ENCODE measurements around the gene PLEKHF1.
A peak's percentile ranks its signal among the peaks of the same experiment; 100 is the strongest.

The PLEKHF1 gene

DNA sequence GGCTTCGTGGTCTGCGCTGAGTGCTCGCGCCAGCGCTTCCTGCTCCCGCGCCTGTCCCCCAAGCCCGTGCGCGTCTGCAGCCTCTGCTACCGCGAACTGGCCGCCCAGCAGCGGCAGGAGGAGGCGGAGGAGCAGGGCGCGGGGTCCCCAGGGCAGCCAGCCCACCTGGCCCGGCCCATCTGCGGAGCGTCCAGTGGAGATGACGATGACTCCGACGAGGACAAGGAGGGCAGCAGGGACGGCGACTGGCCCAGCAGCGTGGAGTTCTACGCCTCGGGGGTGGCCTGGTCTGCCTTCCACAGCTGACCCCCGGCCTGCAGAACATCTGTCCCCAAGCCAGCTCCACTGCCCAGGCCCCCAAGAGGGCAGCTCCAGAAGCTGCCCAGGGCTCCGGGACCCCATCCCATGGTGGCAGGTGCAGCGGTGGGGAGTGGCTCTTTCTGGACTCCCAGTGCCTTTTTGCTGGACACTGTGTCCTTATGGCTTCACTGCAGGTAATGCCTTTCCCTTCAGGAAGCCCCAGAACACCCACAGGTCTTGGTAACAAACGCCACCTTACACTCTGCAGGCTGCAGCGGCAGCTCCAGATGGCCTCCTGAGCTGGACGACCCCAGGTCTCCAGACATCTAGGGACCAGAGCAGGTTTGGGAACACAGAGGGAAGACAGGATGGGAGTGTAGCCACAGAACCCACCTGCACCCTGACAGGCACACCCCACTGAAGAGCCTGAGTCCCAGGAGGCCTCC, 9.3 kb downstream of the PLEKHF1 start:
- Histone ChIP-seq H3K27ac (peak overlapping the region in 6 of 21 experiments; percentile 29 to 95 (median 74)), H3K4me3 (no peak overlapping the region)

DNA sequence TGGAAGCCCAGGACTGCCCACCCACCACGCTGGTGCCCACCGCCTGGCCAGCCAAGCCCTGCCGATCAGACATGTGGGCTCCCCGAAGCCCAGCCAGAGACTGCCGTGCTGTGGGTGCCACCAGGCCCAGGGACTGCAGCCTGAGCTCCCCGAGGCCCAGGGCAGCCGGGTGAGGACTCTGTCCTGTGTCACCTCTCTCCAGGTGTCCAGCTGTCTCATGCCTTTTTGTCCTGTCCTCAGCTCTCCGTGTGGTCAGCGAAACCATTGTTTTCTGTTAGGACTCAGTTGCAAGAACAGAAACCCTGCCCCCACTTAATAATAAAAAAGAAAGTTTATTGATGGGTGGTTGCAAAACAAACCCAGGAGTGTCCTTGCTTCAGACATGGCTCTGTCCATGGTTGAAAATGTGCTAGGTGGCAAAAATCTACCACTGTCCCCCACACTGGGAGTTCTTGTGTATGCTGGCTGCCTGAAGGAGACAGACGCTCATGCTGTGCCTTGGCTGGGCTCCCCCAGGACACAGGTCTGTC, 9.9 kb downstream of the PLEKHF1 start:
- peak overlapping the region in 7 of 21 experiments; percentile 29 to 95 (median 61) for H3K27ac ChIP-seq
- H3K4me3 ChIP-seq = no peak overlapping the region

DNA sequence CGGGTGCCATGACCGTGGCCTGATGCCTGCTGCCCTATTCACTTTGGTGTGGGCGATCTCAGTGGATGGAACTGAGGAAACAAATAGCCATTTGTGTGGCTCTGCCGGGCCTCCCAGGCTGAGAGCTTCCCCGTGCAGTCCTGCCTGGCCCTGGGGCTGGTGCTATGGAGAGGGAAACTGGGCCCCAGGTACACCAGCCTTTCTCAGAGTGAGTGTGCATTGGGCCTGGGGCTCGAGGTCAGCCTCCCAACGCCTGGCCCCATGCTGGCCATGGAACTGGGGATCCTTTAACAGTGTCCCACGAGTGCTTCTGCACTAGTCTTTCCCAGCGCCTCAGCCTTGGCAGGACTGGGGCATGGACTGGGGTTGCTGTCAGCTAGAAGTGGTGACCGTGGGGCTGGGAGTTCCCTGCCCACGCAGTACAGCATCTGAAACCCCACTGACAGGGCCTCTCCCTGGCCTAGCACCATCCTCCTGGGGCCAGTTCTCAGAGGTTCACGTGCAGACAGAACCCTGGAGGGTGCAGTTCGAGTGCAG, 10.5 kb downstream of the PLEKHF1 start:
- no peak overlapping the region for H3K4me3 ChIP-seq
- peak overlapping the region in 9 of 21 experiments; percentile 1 to 95 (median 51) for H3K27ac ChIP-seq

DNA sequence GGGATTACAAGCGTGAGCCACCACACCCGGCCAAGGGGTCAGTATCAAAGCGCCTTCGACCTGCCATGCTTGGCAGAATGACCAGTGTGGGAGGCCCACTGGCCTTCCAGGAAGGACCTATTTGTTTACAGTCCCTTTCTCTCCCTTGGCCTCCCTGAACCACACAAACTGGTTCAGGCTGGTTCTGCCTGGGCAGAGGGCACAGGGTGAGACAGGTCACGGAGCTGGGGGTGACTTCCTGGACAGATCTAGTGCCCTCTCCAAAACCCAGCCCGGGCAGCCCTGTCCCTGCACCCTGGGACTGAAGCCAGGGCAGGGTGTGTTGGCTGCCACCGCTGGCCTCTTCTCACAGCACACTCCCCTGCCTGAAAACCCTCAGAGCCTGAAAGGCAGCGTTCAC, 11.3 kb downstream of the PLEKHF1 start:
- Histone ChIP-seq H3K4me3 (no peak overlapping the region), H3K27ac (peak overlapping the region in 13 of 21 experiments; percentile 1 to 95 (median 36))

DNA sequence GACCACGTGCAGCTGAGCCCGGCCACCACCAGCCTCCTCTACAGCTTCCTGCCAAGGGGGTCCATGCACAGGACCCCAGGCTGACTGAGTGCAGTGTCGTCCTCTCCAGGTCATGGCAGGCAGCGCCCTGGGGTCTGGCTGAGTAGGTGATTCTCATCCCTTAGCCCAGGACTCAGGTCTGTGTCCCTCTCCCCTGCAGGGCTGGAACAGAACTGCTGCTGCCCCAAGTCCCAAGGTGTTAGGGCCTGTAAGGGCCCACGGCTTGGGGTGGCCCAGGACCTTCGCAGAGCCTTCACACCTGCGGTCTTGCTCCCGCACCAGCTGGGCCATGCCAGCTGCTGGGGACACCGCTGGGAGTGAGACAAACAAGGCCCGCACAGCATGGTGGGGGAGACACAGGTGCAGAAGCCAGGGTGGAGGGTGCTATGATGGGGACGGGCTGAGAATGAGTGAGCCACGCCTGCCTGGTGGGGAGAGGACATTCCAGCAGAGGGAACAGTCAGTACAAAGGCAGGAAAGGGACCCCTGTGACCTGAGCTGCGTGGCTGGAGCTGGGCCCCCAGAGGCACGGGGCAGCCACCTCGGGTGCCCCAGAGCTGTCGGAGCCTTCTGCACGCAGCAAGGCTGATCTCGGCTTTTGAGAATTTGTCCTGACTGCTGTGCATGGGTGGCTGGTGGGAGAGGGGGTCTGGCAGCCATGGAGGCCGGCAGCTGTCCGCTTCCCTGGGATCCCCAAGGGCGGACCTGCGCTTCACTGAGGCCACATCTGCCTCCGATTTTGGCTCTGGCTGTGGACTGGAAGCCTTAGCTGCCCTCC, 11.9 kb downstream of the PLEKHF1 start:
- Histone ChIP-seq H3K4me3 (no peak overlapping the region), H3K27ac (peak overlapping the region in 13 of 21 experiments; percentile 1 to 95 (median 34))

DNA sequence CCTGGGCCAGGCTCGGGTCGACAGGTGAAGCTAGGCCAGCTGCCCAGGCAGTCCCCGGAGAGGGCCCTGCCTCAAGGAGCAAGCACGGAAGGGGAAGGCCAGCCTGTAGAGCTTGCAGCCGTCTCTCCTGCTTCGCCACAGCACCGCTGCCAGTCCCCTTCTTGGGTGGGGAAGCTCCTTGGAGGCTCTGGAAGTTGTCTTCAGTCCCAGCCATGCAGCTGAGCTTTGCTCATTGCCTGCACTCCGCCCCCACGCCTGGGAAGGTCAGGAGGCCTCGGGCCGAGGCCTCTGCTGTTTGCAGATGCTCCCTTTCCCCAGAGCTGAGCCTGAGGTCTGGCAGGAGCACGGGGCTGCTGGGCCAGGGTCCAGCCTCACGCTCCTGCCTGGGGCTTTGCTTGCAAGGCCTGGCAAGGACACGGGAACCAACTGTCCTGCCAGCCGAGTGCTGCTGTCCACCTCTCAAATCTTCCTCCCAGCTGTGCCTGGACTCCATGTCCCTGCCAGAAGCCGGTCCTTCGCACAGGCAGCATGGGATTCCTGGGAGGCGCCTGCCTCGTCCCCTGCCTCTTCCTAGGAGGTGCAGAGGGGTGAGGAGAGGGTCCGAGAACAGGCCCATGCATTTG, 13.3 kb downstream of the PLEKHF1 start:
- peak overlapping the region in 8 of 21 experiments; percentile 2 to 95 (median 34) for H3K27ac ChIP-seq
- H3K4me3 ChIP-seq = no peak overlapping the region

DNA sequence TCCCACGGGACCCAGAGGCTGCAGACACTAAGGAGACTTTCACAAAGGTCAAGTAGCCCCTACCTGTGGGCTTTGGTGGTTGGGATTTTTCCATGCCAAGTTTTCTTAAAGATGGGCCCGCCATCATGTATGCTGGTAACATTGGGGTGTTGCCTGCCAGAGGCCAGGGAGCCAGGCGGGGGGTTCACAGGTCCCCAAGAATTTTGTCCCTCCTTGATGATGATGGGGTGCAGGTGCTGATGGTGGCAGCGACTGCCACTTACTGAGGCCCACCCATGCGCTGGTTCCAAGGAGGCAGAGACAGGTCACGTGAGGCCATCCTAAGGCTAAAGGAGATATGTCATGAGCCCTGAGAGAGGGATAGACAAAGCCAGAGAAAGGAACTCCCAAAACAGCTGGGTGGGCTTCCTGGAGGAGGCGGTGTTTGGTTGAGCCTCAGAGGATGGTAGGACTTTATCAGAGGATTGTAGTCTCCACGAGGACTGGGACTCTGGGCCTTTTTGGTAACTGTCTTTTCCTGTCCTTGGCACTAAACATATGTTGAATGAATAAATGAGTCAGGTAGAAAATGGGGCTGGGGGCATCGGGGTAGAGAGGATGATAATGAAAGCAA, 14.4 kb downstream of the PLEKHF1 start:
- Histone ChIP-seq H3K4me3 (no peak overlapping the region), H3K27ac (peak overlapping the region in 15 of 21 experiments; percentile 23 to 95 (median 67))

DNA sequence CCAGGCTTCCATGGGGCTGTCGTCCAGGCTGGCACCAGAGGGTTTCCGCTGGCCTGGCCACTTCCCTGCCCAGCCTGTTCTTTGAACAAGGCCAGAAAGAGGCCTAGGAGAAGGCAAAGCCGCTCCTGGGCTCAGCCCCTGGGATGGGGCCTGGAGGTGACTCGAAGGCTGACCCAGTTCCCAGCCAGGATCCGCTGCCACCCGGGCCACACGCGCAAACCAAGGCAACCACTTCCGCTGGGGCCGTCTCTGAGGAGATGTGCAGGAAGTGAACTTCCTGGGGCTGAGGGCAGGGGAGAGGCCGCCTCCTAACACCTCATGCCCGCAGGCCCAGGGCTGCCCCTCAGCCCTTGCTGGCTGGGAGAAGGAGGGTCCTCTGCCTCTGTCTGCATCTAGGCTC, 15.2 kb downstream of the PLEKHF1 start:
- no peak overlapping the region for H3K4me3 ChIP-seq
- peak overlapping the region in 18 of 21 experiments; percentile 23 to 95 (median 64) for H3K27ac ChIP-seq

DNA sequence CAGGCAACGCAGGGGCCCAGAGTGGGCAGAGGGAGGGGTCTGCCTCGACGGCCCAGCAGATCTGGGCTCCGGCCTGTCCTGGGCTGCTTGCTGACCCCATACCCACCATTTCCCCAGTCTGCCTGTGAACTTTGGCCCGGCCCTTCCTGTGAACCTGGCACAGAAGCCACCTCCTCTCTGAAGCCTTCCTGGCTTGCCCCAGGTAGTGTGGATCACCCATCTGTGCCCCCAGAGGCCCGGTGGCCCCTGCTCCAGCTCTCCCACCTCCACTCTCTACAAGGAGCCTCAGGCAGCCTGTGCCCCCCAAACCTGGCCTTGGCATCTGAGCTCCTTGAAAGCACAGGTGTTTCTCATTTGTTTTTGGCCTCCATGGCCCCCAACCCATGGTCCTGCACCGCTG, 15.7 kb downstream of the PLEKHF1 start:
- no peak overlapping the region for H3K4me3 ChIP-seq
- peak overlapping the region in 17 of 21 experiments; percentile 34 to 95 (median 66) for H3K27ac ChIP-seq

DNA sequence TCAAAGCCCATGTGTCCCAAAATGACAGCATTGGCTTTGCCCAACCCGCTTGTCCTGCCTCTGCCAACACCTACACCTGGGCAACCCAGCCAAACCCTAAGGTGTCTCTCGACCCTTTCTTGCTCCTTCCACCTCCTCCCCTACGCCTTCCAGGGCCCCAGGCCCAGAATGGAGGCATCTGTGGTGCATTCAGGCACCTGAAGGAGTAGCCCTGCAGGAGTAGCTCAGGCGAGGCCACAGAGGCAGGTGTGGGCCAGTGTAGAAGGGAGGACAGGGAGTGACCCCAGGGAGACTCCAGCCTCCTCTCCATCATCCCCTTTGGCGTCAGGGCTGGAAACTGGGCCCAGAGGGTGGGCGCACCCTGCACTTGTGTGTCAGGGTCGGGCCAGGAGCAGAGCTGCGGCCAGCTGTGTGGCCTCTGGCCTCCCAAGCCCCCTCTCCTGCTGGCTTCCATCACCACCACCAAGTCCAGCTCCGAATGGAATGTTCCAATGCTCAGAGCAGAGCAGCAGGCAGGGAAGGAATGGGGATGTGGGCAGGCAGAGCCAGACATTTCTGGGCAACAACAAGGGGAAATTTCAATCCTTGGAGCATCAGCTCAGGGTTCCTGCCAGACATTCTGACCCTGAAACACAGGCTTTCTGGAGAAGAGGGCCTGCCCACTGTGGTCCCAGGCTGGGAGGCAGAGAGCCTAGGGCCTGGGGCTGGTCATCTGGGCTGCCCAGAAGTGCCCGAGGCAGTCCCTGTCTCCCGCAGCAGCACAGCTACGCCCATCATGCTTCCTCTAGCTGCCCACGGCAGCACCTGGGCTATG, 16.4 kb downstream of the PLEKHF1 start:
- Histone ChIP-seq H3K4me3 (no peak overlapping the region), H3K27ac (peak overlapping the region in 12 of 21 experiments; percentile 1 to 95 (median 69))

DNA sequence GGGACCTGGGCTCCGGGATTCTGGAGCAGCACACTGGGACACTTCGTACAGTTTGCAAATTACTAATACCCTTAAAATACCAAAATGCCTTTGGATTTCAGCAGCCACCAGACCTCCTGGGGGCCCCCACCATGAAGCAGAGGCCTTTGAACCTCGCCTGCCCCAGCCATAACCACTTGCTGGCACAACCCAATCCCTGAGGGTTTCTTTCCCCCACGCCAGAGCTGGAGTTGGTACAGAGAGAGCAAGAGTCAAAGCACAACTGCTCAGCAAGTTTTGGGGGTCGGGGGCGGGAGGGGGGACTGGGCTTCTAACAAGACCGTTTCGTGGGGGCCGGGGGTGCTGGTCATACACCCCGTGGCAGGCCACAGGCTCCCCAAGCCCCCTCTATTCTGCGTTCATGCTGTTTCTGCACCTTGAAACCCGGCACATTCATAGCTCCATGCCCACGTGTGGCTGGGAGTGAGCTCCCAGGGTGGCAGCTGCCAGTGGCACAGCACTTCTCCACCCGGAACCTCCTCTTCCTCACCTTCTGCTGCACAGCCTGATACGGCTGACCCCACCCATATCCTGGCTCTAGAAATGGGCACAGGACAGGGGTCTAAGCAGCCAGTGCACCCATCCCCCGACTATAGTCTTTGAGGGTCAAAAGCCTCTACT, 17.1 kb downstream of the PLEKHF1 start:
- peak overlapping the region in 9 of 21 experiments; percentile 1 to 80 (median 7) for H3K27ac ChIP-seq
- no peak overlapping the region for H3K4me3 ChIP-seq

DNA sequence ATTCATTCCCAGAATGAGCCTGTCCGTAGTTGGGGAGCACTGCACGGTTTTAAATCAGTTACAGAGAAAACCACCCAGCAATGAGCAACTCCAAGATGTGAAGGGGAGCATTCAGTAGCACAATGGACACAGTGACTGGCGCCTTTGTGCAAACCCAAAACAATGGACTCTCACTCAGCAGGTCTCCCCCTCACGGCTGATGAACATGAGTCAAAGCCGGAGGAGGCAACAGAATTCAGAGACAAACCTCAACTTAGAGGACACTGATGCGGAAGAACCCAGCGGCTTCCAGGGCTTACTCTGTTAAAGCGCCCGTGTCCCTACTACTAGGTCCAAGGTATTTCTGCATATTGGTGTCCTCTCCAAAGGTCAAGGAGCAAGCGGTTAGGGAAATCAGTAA, 17.7 kb downstream of the PLEKHF1 start:
- Histone ChIP-seq H3K4me3 (no peak overlapping the region), H3K27ac (peak overlapping the region in 3 of 21 experiments; percentile 2 to 25 (median 5))

DNA sequence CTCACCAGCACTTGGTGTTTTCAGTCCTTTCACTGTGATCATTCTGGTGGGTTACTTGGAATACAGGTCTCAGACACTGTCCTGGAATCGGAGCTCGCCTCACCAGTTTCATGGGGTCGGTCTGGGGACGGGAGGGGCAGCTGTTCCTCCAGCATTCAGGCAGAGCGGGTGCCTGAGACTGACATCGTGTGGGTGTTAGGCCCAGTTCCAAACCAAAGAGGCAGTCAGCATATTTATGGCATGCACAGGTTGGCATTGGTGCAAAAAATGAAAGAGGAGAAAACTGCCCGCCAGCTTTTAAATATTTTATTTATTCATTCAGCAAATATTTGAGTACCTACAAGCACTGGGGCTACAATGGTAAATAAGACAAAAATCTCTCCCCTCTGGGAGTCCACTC, 20.1 kb downstream of the PLEKHF1 start:
- Histone ChIP-seq H3K27ac (peak overlapping the region in 1 of 21 experiments; percentile 24), H3K4me3 (no peak overlapping the region)

DNA sequence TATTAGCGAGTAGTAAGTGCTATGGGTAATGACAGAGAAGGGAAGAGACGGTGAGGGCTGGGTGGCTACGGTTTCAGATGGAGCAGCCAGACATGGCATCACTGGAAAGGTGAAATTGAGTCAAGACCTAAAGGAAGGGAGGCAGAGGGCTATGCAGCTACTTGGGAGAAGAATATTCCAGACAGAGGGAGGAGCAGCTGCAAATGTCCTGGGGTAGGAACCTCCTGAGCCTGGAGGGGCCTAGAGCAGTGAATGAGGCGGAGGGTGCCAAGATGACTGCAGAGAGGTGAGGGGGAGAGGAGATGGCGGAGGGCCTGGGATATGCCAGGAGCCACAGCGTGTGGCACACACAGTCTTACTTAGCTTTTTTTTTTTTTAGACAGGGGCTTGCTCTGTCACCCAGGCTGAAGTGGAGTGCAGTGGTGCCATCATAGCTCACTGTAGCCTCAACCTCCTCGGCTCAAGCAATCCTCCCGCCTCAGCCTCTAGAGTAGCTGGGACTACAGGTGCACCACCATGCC, 21.1 kb downstream of the PLEKHF1 start:
- Histone ChIP-seq H3K4me3 (no peak overlapping the region), H3K27ac (peak overlapping the region in 4 of 21 experiments; percentile 48 to 85 (median 68))

DNA sequence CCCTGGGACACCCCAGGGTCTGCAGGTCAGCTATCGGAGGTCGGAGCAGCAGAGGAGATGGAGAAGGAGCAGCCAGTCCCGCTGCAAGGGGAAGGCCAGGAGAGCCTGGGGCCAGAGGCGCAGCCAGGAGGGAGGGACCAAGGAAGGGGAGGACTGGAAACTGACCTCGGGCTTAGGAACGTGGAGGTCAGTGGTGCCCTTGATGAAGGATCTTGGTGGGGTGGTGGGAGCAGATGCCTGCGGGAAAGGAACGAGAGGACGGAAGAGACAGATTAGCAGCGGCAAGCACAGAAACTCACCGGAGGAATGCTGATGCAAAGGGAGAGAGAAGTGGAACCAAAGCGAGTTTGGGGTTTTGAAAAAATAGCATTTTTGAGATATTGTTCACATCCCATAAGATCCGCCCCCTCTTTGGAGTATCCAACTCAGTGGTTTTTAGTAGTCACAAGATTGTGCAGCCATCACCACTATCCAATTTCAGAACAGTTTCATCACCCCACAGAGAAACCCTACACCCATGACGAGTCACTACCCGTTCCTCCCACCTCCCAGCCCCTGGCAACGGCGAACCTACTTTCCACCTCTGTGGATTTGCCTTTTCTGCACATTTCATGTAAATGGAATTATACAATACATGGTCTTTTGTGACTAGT, 22.1 kb downstream of the PLEKHF1 start:
- Histone ChIP-seq H3K4me3 (no peak overlapping the region), H3K27ac (peak overlapping the region in 15 of 21 experiments; percentile 11 to 85 (median 53))

DNA sequence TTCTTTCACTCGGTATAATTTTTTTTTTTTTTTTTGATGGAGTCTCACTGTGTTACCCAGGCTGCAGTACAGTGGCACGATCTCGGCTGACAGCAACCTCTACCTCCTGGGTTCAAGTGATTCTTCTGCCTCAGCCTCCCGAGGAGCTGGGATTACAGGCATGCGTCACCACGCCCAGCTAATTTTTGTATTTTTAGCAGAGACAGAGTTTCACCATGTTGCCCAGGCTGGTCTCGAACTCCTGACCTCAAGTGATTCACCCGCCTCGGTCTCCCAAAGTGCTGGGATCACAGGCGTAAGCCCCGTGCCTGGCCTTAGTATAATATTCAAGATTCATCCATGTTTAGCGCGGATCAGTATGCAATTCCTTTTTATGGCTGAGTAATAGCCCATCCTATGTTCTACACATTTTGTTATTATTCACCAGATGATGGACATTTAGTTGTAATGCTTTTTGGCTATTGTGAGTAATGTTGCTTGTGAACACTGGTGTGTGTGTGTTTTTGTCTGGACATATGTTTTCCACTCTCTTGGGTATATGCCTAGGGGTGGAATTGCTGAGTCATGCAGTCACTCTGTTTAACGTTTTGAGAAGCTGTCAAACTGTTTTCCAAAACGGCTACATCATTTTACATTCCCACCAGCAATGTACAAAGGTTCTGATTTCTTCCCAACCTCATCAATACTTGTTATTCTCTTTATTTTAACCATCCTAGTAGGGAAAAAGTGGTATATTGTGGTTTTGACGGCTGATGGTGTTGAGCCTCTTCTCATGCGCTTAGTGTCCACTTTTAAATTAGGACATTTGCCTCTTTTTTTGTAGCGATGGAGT, 22.9 kb downstream of the PLEKHF1 start:
- no peak overlapping the region for H3K4me3 ChIP-seq
- peak overlapping the region in 7 of 21 experiments; percentile 20 to 85 (median 40) for H3K27ac ChIP-seq
